Mesothelial cell of epicardium (in vitro differentiated cells): ENCODE data around the gene TEKT1. TPM values are rescaled to one million over a fixed set of nuclear protein-coding genes. Genes with fewer than 3 reads are reported as not detected.
A peak's percentile ranks its signal among the peaks of the same experiment; 100 is the strongest.
"Not testable (repeated sequence)": the region's sequence is repeated elsewhere in the genome, so short reads cannot be mapped to it uniquely, and the experiment has no call there.

ENCODE experiments used
- DNase-seq, 2 experiments: peaks; one replicate each; pipeline ENCODE4 v3.0.0; 2021; ENCODE audit warnings: low spot score in 2 of 2; ENCODE audit not compliant: unreplicated experiment in 2 of 2
- H3K27ac Mint-ChIP-seq: 2 replicates; pipeline ENCODE4 v1.8.0; 2021; ENCODE audit warnings: mixed read lengths
- H3K27me3 Mint-ChIP-seq: 2 replicates; pipeline ENCODE4 v1.8.0; 2021; ENCODE audit warnings: low read depth, mixed read lengths
- H3K36me3 Mint-ChIP-seq: 2 replicates; pipeline ENCODE4 v1.8.0; 2021; ENCODE audit warnings: mixed read lengths
- H3K4me1 Mint-ChIP-seq: 2 replicates; pipeline ENCODE4 v1.8.0; 2021; ENCODE audit warnings: mixed read lengths
- H3K4me3 Mint-ChIP-seq: 2 replicates; pipeline ENCODE4 v1.8.0; 2021; ENCODE audit warnings: mild to moderate bottlenecking, moderate library complexity, mixed read lengths
- H3K9me3 Mint-ChIP-seq: 2 replicates; pipeline ENCODE4 v1.8.0; 2021; ENCODE audit warnings: mixed read lengths
- total RNA-seq: library from RNA; stranded (reverse); gene quantifications from 3 replicates; pipeline ENCODE4 v1.2.1, GENCODE V29; 2021
- TF ChIP-seq, protein P1 (sequence below): fragments of 200-600 bp; sonication (generic); IDR thresholded peaks from one replicate; pipeline ENCODE4 v1.5.0; 2021; ENCODE audit warnings: antibody characterized with exemption; ENCODE audit not compliant: unreplicated experiment

The TEKT1 gene
- total RNA-seq, 1 donor from 2014 or later, result not detected

- H3K27me3 Mint-ChIP-seq, result peaks cover 34% of the 10 kb centered on the region
- TF ChIP-seq, protein P1, sequence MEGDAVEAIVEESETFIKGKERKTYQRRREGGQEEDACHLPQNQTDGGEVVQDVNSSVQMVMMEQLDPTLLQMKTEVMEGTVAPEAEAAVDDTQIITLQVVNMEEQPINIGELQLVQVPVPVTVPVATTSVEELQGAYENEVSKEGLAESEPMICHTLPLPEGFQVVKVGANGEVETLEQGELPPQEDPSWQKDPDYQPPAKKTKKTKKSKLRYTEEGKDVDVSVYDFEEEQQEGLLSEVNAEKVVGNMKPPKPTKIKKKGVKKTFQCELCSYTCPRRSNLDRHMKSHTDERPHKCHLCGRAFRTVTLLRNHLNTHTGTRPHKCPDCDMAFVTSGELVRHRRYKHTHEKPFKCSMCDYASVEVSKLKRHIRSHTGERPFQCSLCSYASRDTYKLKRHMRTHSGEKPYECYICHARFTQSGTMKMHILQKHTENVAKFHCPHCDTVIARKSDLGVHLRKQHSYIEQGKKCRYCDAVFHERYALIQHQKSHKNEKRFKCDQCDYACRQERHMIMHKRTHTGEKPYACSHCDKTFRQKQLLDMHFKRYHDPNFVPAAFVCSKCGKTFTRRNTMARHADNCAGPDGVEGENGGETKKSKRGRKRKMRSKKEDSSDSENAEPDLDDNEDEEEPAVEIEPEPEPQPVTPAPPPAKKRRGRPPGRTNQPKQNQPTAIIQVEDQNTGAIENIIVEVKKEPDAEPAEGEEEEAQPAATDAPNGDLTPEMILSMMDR, result peak; percentile 61
- DNase-seq, result peak in 1 of 2 experiments; percentile 50
Observed at GRCh38 chr17:6853764-6854442, 22.4 kb upstream of the TEKT1 start.

GRCh38 chr17:6848545-6849179 is 17.1 kb upstream of the TEKT1 start:
- not testable (repeated sequence) for H3K9me3 Mint-ChIP-seq, H3K36me3 Mint-ChIP-seq, DNase-seq, H3K4me3 Mint-ChIP-seq, H3K4me1 Mint-ChIP-seq, H3K27ac Mint-ChIP-seq
- H3K27me3 Mint-ChIP-seq, result peaks cover 80% of the 10 kb centered on the region

More at GRCh38 chr17:6853764-6854442, 22.4 kb upstream of the TEKT1 start:
- peaks cover 10% of the 10 kb centered on the region for H3K4me1 Mint-ChIP-seq
- H3K27ac Mint-ChIP-seq, result peak overlapping the region; percentile 91
- peaks cover 13% of the 10 kb centered on the region for H3K36me3 Mint-ChIP-seq
- H3K4me3 Mint-ChIP-seq, result peak overlapping the region; percentile 79
- peaks cover 11% of the 10 kb centered on the region for H3K9me3 Mint-ChIP-seq

DNA sequence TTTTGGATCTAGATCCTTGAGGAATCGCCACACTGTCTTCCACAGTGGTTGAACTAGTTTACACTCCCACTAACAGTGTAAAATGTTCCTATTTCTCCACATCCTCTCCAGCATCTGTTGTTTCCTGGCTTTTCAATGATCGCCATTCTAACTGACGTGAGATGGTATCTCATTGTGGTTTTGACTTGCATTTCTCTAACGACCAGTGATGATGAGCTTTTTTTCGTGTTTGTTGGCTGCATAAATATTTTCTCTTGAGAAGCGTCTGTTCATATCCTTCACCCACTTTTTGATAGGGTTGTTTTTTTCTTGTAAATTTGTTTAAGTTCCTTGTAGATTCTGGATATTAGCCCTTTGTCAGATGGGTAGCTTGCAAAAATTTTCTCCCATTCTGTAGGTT is 14.6 kb upstream of the TEKT1 start:
- H3K36me3 Mint-ChIP-seq, H3K9me3 Mint-ChIP-seq, H3K4me1 Mint-ChIP-seq, H3K4me3 Mint-ChIP-seq, DNase-seq, H3K27ac Mint-ChIP-seq: not testable (repeated sequence)
- H3K27me3 Mint-ChIP-seq, result peaks cover 91% of the 10 kb centered on the region

- not testable (repeated sequence) for H3K9me3 Mint-ChIP-seq, H3K4me3 Mint-ChIP-seq, H3K4me1 Mint-ChIP-seq, DNase-seq, H3K27ac Mint-ChIP-seq, H3K36me3 Mint-ChIP-seq
- peaks cover 89% of the 10 kb centered on the region for H3K27me3 Mint-ChIP-seq
Observed at GRCh38 chr17:6844406-6844805, 12.9 kb upstream of the TEKT1 start.

DNA sequence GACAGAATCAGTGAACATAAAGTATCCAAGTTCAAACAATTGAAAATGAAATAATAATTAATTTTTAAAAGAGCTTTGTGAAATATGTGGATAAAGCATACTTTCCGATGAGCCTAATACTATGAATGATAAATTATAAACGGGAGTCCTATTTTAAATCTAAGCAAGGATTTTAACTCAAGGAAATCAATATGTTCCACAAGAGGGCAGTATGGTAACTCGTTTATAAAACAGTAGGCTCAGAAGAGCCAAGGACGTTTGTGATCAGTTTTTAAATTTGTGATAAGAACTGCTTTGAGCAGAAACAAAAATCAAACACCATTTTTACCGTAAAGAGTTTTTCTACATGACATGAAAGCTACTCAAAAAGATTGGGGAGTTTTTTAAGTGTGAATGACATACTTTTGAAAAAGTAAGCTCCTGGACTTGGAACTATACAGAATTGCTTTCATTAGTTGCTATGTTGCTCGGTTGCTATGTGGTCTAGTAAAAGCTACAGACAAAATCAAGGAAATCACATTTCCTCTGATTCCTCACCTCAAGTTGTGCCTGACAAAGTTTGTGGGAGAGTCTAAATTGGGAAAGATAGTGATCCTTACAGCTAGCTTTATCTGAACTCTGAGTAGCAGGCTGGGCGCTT is 11.8 kb upstream of the TEKT1 start:
- Mint-ChIP-seq H3K27me3 (peaks cover 92% of the 10 kb centered on the region), H3K9me3 (no peaks in the 10 kb centered on the region), H3K4me3 (no peak overlapping the region), H3K27ac (no peak overlapping the region), H3K36me3 (no peaks in the 10 kb centered on the region), H3K4me1 (no peaks in the 10 kb centered on the region)
- TF ChIP-seq, protein P1, result peak; percentile 52
- no peak for DNase-seq

DNA sequence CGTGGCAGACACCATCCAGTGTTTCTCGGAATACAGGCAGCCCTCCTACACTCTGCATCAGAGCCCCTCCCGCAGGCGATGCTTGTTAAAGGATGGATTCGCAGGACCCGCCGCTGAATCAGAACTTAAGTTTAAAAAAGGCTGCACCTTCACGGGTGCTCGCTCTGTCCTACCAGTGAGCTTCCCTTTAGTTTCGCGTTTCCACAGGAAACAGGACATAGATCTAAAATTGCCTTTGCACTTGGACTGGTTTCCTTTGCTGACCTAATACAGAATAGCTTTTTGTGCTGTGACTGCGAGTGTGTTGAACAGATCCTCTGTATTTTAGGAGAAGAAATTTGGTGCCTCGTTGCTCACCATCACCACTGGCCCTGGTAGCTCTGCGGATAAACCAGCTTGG is 10.2 kb upstream of the TEKT1 start:
- not testable (repeated sequence) for H3K4me1 Mint-ChIP-seq, H3K4me3 Mint-ChIP-seq, H3K36me3 Mint-ChIP-seq, H3K27ac Mint-ChIP-seq, H3K9me3 Mint-ChIP-seq, DNase-seq
- peaks cover 92% of the 10 kb centered on the region for H3K27me3 Mint-ChIP-seq

GRCh38 chr17:6830383-6830986 is 1.0 kb downstream of the TEKT1 start:
- Mint-ChIP-seq H3K27me3 (peaks cover 79% of the 10 kb centered on the region), H3K36me3 (no peaks in the 10 kb centered on the region)

More at GRCh38 chr17:6830383-6830986, 1.0 kb downstream of the TEKT1 start:
- no peak for DNase-seq
- Mint-ChIP-seq H3K4me1 (peaks cover 2% of the 10 kb centered on the region), H3K9me3 (no peaks in the 10 kb centered on the region), H3K27ac (no peak overlapping the region), H3K4me3 (no peak overlapping the region)
- TF ChIP-seq, protein P1, result no peak
